PFSK-1 (cell line): ENCODE data around the gene NOLC1.

ENCODE experiments used
- FOXP2 ChIP-seq: optimal IDR thresholded peaks from 2 replicates; pipeline ENCODE3; 2011; ENCODE audit warnings: borderline replicate concordance, control low read depth, inconsistent platforms; ENCODE audit not compliant: insufficient read depth; ENCODE audit errors: extremely low read length, extremely low read depth
- POLR2AphosphoS5 ChIP-seq: IDR thresholded peaks from 2 replicates; pipeline ENCODE4 v1.6.1; 2012; ENCODE audit warnings: low read depth, mild to moderate bottlenecking, control low read depth, low read length, moderate library complexity
- TAF1 ChIP-seq: IDR thresholded peaks from 2 replicates; pipeline ENCODE4 v1.6.1; 2012; ENCODE audit warnings: low read length, control low read depth, borderline replicate concordance; ENCODE audit not compliant: insufficient read depth

- TF ChIP-seq POLR2AphosphoS5 (no peak), TAF1 (no peak), FOXP2 (no peak)
Measured at GRCh38 chr10:102113956-102114857, 38.0 kb upstream of the NOLC1 start.
